Ascending aorta (tissue), 2 donors: ENCODE results near the gene MBP. TPM values are rescaled to one million over a fixed set of nuclear protein-coding genes. Genes with fewer than 3 reads are reported as not detected.

Experiments
- DNase-seq, 2 donors: peaks; one replicate each; pipeline ENCODE4 v3.0.0-alpha.2; 2019; ENCODE audit warnings: low spot score in 2 of 2
- H3K27ac ChIP-seq, 2 donors: fragments of 200-600 bp; sonication (generic); one replicate each; pipeline ENCODE4 v1.5.1; 2016 to 2017; ENCODE audit warnings: mild to moderate bottlenecking in 1 of 2
- H3K27me3 ChIP-seq: fragments of 200-600 bp; sonication (generic); one replicate; pipeline ENCODE4 v1.5.1; 2017
- H3K36me3 ChIP-seq, 2 donors: fragments of 200-600 bp; sonication (generic); one replicate each; pipeline ENCODE4 v1.5.1; 2016
- H3K4me1 ChIP-seq, 2 donors: fragments of 200-600 bp; sonication (generic); one replicate each; pipeline ENCODE4 v1.5.1; 2016 to 2017; ENCODE audit warnings: mild to moderate bottlenecking in 1 of 2
- H3K4me3 ChIP-seq, 2 donors: fragments of 200-600 bp; sonication (generic); one replicate each; pipeline ENCODE4 v1.5.1; 2016 to 2017; ENCODE audit warnings: mild to moderate bottlenecking in 1 of 2
- H3K9me3 ChIP-seq, 2 donors: fragments of 200-600 bp; sonication (generic); one replicate each; pipeline ENCODE4 v1.5.1; 2016
- intact Hi-C: fragments of 100-400 bp; cut with DNase I; formaldehyde crosslinking; loops from one replicate; pipeline ENCODE4 v1.15.1; 2023
- total RNA-seq: library from RNA; depleted of rRNA; stranded (reverse); fragments of >200 nt; gene quantifications from one replicate; pipeline ENCODE4 v1.1.0, GENCODE V29; 2016
- TF ChIP-seq, protein P1 (sequence below), 3 experiments: fragments of 200-600 bp in 2 of 3; fragments of 450-650 bp in 1 of 3; sonication (generic) in 2 of 3; IDR thresholded peaks; one replicate each; pipeline ENCODE4 v1.5.1; 2016 to 2019; ENCODE audit warnings: antibody characterized with exemption in 3 of 3, mild to moderate bottlenecking in 1 of 3, moderate library complexity in 1 of 3

MBP gene
- total RNA-seq, 1 donor from 2014 or later: 8.1 TPM

DNA sequence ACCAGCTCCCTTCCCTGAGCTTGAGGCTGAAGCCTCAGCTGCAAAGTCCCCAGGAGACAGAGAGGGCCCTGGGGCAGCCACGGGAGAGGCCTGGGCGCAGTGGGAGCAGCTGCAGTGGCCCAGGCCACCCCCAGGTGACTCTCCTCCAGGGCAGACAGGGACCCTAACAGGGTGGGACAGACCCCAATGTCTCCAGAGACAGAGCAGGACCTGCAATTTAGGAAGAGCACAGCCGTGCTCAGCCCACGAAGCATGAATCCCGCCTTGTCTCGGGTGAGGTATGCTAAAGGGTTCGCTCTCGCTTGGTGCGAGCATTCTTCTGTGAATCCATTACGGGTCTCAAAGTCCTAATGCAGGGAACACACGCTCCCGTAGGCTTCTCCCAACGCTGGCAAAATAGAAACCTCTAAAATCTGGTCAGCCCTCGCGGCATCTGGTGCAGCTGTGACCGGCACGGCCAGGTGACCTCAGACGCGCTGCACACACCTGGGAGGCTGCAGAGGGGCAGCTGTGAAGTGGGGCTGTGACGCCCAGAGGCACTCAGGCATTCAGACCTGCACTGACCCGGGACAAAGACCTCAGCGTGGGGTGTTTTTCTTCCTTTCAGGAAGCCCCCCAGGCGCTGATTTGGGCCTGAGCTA is 12.6 kb downstream of the MBP start:
- H3K36me3 ChIP-seq: no peaks in the 10 kb centered on the region
- no peak overlapping the region for H3K27ac ChIP-seq
- TF ChIP-seq, protein P1, sequence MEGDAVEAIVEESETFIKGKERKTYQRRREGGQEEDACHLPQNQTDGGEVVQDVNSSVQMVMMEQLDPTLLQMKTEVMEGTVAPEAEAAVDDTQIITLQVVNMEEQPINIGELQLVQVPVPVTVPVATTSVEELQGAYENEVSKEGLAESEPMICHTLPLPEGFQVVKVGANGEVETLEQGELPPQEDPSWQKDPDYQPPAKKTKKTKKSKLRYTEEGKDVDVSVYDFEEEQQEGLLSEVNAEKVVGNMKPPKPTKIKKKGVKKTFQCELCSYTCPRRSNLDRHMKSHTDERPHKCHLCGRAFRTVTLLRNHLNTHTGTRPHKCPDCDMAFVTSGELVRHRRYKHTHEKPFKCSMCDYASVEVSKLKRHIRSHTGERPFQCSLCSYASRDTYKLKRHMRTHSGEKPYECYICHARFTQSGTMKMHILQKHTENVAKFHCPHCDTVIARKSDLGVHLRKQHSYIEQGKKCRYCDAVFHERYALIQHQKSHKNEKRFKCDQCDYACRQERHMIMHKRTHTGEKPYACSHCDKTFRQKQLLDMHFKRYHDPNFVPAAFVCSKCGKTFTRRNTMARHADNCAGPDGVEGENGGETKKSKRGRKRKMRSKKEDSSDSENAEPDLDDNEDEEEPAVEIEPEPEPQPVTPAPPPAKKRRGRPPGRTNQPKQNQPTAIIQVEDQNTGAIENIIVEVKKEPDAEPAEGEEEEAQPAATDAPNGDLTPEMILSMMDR (IDR thresholded peaks at IDR 0.05): no peak
- no peaks in the 10 kb centered on the region for H3K27me3 ChIP-seq
- intact Hi-C loops: no loop called here
- no peak overlapping the region for H3K4me3 ChIP-seq
- peaks cover 0 to under 1% of the 10 kb centered on the region in 2 donors for H3K4me1 ChIP-seq
- DNase-seq: no peak
- H3K9me3 ChIP-seq: no peaks in the 10 kb centered on the region

DNA sequence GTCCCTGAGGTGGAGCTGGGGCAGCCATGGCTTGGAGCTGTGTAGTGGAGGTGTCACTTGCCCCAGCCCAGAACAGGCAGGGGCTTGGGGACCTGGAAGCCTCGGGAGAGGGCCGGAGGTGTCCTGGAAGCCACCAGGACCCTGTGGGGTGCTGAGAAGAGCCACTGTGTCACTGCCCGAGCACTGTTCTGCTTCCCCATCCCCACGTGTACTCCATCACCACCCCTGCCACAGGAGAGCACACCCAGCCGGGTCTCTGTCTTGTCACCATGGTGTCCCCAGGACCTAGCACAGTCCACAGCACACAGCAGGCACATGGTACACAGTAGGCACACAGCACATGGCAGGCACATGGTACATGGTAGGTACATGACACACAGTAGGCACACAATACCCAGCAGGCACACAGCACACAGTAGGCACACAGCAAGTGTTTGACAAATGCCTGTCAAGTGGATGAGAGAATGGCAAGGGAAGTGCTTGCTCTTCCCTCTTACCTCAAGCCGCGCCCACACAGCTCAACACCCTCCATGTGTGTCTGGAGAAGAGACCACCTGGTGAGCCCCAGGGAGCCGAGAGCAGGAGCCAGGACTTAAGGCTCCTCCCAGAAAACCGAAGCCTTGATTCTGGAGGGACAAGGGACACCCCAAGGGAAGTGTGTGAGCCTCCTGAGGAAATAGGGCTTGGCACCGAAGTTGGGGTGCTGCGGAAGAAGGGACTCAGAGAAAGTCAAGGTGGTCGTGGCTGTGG is 13.3 kb downstream of the MBP start:
- Histone ChIP-seq H3K4me3 (no peak overlapping the region), H3K9me3 (no peaks in the 10 kb centered on the region), H3K27ac (no peak overlapping the region), H3K4me1 (peaks cover 4 to 5% of the 10 kb centered on the region in 2 donors), H3K36me3 (no peaks in the 10 kb centered on the region), H3K27me3 (no peaks in the 10 kb centered on the region)
- TF ChIP-seq, protein P1 (IDR thresholded peaks at IDR 0.05): no peak
- intact Hi-C loops: no loop called here
- peak in 1 of 2 donors; percentile 3 for DNase-seq

DNA sequence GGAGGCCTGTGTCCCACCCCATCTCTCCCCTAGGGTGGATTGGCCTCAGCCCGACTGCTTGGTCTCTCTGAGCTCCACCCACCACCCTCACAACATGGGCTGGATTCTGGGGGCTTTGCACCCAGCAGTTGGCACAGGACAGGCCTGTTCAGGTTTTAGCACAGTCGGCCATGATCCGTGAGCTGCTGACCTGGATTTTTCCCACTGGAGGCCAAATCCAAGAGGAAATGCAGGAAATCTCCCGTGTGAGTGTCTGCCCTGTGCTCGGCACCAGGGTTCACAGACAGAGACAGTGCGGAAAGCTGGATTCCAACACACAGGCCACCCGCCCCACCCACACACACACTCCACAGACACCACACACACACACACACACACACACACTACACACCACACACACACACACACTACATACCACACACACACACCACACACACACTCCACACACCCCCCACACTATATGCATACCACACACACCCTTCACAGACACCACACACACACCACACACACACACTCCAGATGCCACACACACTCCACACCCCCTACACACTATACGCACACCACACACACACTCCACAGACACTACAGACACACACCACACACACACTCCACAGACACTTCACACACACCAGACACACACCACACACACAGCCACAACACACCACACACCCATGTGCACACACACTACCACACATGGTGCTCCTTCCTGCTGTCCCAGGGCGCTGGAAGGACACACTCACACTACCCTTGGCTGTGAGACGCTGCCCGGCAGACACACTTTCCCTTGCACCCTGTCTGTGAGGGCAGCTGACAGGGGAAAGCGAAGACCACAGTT is 14.1 kb downstream of the MBP start:
- Histone ChIP-seq H3K27me3 (no peaks in the 10 kb centered on the region), H3K4me1 (peaks cover 5 to 10% of the 10 kb centered on the region in 2 donors), H3K36me3 (no peaks in the 10 kb centered on the region), H3K4me3 (no peak overlapping the region), H3K9me3 (no peaks in the 10 kb centered on the region), H3K27ac (no peak overlapping the region)
- TF ChIP-seq, protein P1 (IDR thresholded peaks at IDR 0.05): no peak
- no peak for DNase-seq
- intact Hi-C loops: no loop called here

DNA sequence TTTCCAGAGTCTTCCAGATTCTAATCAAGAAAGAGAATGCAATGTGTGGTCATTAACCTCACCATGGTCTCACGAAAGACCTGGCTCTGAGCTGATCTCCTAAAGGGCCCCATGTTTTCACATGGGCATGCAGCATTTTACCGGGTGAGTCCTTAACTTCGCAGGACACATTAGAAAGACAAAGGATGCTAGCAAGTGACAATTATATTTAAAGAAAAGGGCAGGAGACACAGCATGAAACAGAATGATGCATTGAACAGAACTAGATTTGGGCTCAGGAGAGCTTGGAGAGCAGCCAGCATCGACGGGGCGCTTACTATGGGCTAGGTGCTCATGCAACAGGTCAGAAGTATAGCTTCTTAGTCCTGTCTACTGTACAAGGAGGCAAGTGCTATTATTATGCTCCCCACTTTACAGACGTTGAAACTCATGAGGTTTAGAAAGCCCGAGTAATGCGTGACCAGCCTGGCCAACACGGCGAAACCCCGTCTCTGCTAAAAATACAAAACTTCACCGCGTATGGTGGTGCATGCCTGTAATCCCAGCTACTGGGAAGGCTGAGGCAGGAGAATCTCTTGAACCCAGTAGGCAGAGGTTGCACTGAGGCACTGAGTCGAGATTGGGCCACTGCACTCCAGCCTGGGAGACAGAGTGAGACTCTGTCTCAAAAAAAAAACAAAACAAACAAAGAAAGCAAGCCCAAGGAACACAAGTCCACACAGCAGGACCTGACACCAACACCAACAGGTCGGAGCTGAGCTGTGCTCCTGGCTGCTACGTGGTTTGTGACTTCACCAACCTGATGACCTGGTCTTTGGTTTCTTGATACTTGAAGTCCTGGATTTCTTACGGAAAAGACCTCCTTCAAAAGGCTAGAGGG is 16.1 kb downstream of the MBP start:
- H3K9me3 ChIP-seq: no peaks in the 10 kb centered on the region
- DNase-seq: peak in 1 of 2 donors; percentile 3
- TF ChIP-seq, protein P1 (IDR thresholded peaks at IDR 0.05): no peak
- no peaks in the 10 kb centered on the region for H3K27me3 ChIP-seq
- no peak overlapping the region for H3K4me3 ChIP-seq
- intact Hi-C loops: no loop called here
- H3K4me1 ChIP-seq: peaks cover 5 to 10% of the 10 kb centered on the region in 2 donors
- H3K27ac ChIP-seq: no peak overlapping the region
- no peaks in the 10 kb centered on the region for H3K36me3 ChIP-seq
